WTC11 (cell line): Measurements from ENCODE around the gene SLC23A1. TPM values are rescaled to one million over a fixed set of nuclear protein-coding genes. Genes with fewer than 3 reads are reported as not detected.

Source experiments
- ATAC-seq: fragments of 200-7000 bp; cut with Tn5 transposase; 2 replicates; pipeline ENCODE4 v1.10.0; 2021; ENCODE audit warnings: mild to moderate bottlenecking, moderate library complexity
- CTCF ChIA-PET: fragments of 300-600 bp; sonication (Branson Sonifier 250); formaldehyde crosslinking; loops from one replicate; lab custom pipeline; 2021; ENCODE audit warnings: antibody characterized with exemption; lab: Charles Lee
- POLR2A ChIA-PET: fragments of 350-600 bp; sonication (Branson Sonifier 250); formaldehyde crosslinking; loops from one replicate; lab custom pipeline; 2021; ENCODE audit warnings: antibody characterized with exemption; lab: Charles Lee
- DNase-seq: peaks from one replicate; pipeline ENCODE4 v3.0.0; 2021; ENCODE audit warnings: low spot score
- H3K27ac Mint-ChIP-seq: 2 replicates; pipeline ENCODE4 v1.8.0; 2021; ENCODE audit warnings: mixed read lengths
- H3K27me3 Mint-ChIP-seq: 2 replicates; pipeline ENCODE4 v1.8.0; 2021; ENCODE audit warnings: low read depth, mild to moderate bottlenecking, moderate library complexity, mixed read lengths
- H3K36me3 Mint-ChIP-seq: 2 replicates; pipeline ENCODE4 v1.8.0; 2021; ENCODE audit warnings: mixed read lengths
- H3K4me1 Mint-ChIP-seq: 2 replicates; pipeline ENCODE4 v1.8.0; 2022; ENCODE audit warnings: mixed read lengths
- H3K4me3 Mint-ChIP-seq: 2 replicates; pipeline ENCODE4 v1.8.0; 2021; ENCODE audit warnings: mild to moderate bottlenecking, moderate library complexity, mixed read lengths
- H3K9me3 Mint-ChIP-seq: 2 replicates; pipeline ENCODE4 v1.8.0; 2021; ENCODE audit warnings: mixed read lengths
- CREB1 ChIP-seq: sonication (generic); formaldehyde crosslinking; IDR thresholded peaks from 2 replicates; pipeline ENCODE4 v1.8.0; 2023; ENCODE audit warnings: mild to moderate bottlenecking, missing genetic modification reagents
- CREM ChIP-seq: sonication (generic); formaldehyde crosslinking; IDR thresholded peaks from 2 replicates; pipeline ENCODE4 v1.8.1; 2022; ENCODE audit warnings: mild to moderate bottlenecking, missing genetic modification reagents, moderate library complexity
- ESRRA ChIP-seq: sonication (generic); formaldehyde crosslinking; IDR thresholded peaks from 2 replicates; pipeline ENCODE4 v1.8.1; 2022; ENCODE audit warnings: mild to moderate bottlenecking, missing genetic modification reagents, borderline replicate concordance
- NR2C2 ChIP-seq: sonication (generic); formaldehyde crosslinking; IDR thresholded peaks from 2 replicates; pipeline ENCODE4 v1.8.0; 2022; ENCODE audit warnings: mild to moderate bottlenecking, missing genetic modification reagents
- ZNF263 ChIP-seq: sonication (generic); formaldehyde crosslinking; IDR thresholded peaks from 2 replicates; pipeline ENCODE4 v1.8.1; 2022; ENCODE audit warnings: low read depth, mild to moderate bottlenecking, moderate library complexity, missing genetic modification reagents
- ZNF317 ChIP-seq: sonication (generic); formaldehyde crosslinking; IDR thresholded peaks from 2 replicates; pipeline ENCODE4 v1.8.1; 2023; ENCODE audit warnings: low read depth, mild to moderate bottlenecking, moderate library complexity, missing genetic modification reagents, borderline replicate concordance
- ZNF396 ChIP-seq: fragments of 250-450 bp; sonication (Bioruptor Pico); IDR thresholded peaks from 2 replicates; pipeline ENCODE4 v1.8.0; 2021; ENCODE audit warnings: mild to moderate bottlenecking, moderate library complexity, borderline replicate concordance
- total RNA-seq: library from RNA; stranded (reverse); gene quantifications from 3 replicates; pipeline ENCODE4 v1.2.3, GENCODE V29; 2021
- TF ChIP-seq, protein P1 (sequence below): sonication (generic); formaldehyde crosslinking; IDR thresholded peaks from 2 replicates; pipeline ENCODE4 v1.8.0; 2023; ENCODE audit warnings: missing genetic modification reagents
- TF ChIP-seq, protein P2 (sequence below): sonication (generic); formaldehyde crosslinking; IDR thresholded peaks from 2 replicates; pipeline ENCODE4 v1.8.0; 2023; ENCODE audit warnings: missing genetic modification reagents, mild to moderate bottlenecking, borderline replicate concordance
- TF ChIP-seq, protein P3 (sequence below): sonication (generic); formaldehyde crosslinking; IDR thresholded peaks from 2 replicates; pipeline ENCODE4 v1.8.1; 2023; ENCODE audit warnings: mild to moderate bottlenecking, missing genetic modification reagents, moderate library complexity
- TF ChIP-seq, protein P4 (sequence below): fragments of 200-600 bp; IDR thresholded peaks from 2 replicates; pipeline ENCODE4 v1.8.0; 2022; ENCODE audit warnings: antibody characterized with exemption
- TF ChIP-seq, protein P5 (sequence below): sonication (generic); formaldehyde crosslinking; IDR thresholded peaks from 2 replicates; pipeline ENCODE4 v1.8.1; 2022; ENCODE audit warnings: low read depth, missing genetic modification reagents, borderline replicate concordance
- TF ChIP-seq, protein P6 (sequence below): sonication (generic); formaldehyde crosslinking; IDR thresholded peaks from 2 replicates; pipeline ENCODE4 v1.8.1; 2023; ENCODE audit warnings: mild to moderate bottlenecking, missing genetic modification reagents, moderate library complexity
- TF ChIP-seq, protein P7 (sequence below): sonication (generic); formaldehyde crosslinking; IDR thresholded peaks from 2 replicates; pipeline ENCODE4 v1.8.1; 2023; ENCODE audit warnings: mild to moderate bottlenecking, missing genetic modification reagents, borderline replicate concordance
- TF ChIP-seq, protein P8 (sequence below): sonication (generic); formaldehyde crosslinking; IDR thresholded peaks from 2 replicates; pipeline ENCODE4 v1.8.1; 2023; ENCODE audit warnings: mild to moderate bottlenecking, moderate library complexity, missing genetic modification reagents

SLC23A1 gene
- total RNA-seq, 1 experiment from 2014 or later = not detected

DNA sequence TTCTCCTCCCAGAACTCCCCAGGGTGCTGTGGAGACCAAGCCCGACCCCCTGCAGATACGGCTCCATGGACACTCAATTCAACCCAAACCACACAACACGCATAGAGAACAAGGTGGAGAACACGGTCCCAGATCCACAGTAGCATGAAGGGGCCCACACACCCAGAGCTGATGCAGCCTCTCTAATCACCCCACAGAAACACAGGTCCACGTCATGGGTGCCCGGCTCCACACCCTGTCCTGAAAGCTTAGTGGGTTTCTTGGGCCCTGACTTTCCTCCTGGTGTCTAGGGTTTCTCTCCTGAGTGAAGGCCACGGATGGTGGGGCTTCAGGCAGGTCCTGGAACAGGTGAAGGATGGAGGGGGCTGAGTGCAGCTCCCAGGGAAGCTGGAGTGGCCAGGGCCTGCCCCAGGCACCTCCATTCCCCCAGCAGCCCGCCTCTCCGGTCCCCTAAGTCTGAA, 1.5 kb upstream of the SLC23A1 start (continued):
- TF ChIP-seq, protein P1, sequence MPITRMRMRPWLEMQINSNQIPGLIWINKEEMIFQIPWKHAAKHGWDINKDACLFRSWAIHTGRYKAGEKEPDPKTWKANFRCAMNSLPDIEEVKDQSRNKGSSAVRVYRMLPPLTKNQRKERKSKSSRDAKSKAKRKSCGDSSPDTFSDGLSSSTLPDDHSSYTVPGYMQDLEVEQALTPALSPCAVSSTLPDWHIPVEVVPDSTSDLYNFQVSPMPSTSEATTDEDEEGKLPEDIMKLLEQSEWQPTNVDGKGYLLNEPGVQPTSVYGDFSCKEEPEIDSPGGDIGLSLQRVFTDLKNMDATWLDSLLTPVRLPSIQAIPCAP (CRISPR knock-in tag) = no peak
- TF ChIP-seq, protein P2, sequence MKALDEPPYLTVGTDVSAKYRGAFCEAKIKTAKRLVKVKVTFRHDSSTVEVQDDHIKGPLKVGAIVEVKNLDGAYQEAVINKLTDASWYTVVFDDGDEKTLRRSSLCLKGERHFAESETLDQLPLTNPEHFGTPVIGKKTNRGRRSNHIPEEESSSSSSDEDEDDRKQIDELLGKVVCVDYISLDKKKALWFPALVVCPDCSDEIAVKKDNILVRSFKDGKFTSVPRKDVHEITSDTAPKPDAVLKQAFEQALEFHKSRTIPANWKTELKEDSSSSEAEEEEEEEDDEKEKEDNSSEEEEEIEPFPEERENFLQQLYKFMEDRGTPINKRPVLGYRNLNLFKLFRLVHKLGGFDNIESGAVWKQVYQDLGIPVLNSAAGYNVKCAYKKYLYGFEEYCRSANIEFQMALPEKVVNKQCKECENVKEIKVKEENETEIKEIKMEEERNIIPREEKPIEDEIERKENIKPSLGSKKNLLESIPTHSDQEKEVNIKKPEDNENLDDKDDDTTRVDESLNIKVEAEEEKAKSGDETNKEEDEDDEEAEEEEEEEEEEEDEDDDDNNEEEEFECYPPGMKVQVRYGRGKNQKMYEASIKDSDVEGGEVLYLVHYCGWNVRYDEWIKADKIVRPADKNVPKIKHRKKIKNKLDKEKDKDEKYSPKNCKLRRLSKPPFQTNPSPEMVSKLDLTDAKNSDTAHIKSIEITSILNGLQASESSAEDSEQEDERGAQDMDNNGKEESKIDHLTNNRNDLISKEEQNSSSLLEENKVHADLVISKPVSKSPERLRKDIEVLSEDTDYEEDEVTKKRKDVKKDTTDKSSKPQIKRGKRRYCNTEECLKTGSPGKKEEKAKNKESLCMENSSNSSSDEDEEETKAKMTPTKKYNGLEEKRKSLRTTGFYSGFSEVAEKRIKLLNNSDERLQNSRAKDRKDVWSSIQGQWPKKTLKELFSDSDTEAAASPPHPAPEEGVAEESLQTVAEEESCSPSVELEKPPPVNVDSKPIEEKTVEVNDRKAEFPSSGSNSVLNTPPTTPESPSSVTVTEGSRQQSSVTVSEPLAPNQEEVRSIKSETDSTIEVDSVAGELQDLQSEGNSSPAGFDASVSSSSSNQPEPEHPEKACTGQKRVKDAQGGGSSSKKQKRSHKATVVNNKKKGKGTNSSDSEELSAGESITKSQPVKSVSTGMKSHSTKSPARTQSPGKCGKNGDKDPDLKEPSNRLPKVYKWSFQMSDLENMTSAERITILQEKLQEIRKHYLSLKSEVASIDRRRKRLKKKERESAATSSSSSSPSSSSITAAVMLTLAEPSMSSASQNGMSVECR (CRISPR knock-in tag) = no peak
- TF ChIP-seq CREM = no peak
- TF ChIP-seq ZNF396 = no peak
- TF ChIP-seq ESRRA (CRISPR knock-in tag) = no peak
- TF ChIP-seq NR2C2 (CRISPR knock-in tag) = no peak
- TF ChIP-seq CREB1 = no peak
- TF ChIP-seq, protein P3, sequence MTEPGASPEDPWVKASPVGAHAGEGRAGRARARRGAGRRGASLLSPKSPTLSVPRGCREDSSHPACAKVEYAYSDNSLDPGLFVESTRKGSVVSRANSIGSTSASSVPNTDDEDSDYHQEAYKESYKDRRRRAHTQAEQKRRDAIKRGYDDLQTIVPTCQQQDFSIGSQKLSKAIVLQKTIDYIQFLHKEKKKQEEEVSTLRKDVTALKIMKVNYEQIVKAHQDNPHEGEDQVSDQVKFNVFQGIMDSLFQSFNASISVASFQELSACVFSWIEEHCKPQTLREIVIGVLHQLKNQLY (CRISPR knock-in tag) = no peak
- TF ChIP-seq, protein P4, sequence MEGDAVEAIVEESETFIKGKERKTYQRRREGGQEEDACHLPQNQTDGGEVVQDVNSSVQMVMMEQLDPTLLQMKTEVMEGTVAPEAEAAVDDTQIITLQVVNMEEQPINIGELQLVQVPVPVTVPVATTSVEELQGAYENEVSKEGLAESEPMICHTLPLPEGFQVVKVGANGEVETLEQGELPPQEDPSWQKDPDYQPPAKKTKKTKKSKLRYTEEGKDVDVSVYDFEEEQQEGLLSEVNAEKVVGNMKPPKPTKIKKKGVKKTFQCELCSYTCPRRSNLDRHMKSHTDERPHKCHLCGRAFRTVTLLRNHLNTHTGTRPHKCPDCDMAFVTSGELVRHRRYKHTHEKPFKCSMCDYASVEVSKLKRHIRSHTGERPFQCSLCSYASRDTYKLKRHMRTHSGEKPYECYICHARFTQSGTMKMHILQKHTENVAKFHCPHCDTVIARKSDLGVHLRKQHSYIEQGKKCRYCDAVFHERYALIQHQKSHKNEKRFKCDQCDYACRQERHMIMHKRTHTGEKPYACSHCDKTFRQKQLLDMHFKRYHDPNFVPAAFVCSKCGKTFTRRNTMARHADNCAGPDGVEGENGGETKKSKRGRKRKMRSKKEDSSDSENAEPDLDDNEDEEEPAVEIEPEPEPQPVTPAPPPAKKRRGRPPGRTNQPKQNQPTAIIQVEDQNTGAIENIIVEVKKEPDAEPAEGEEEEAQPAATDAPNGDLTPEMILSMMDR = no peak
- TF ChIP-seq, protein P5, sequence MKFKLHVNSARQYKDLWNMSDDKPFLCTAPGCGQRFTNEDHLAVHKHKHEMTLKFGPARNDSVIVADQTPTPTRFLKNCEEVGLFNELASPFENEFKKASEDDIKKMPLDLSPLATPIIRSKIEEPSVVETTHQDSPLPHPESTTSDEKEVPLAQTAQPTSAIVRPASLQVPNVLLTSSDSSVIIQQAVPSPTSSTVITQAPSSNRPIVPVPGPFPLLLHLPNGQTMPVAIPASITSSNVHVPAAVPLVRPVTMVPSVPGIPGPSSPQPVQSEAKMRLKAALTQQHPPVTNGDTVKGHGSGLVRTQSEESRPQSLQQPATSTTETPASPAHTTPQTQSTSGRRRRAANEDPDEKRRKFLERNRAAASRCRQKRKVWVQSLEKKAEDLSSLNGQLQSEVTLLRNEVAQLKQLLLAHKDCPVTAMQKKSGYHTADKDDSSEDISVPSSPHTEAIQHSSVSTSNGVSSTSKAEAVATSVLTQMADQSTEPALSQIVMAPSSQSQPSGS = no peak
- TF ChIP-seq, protein P6, sequence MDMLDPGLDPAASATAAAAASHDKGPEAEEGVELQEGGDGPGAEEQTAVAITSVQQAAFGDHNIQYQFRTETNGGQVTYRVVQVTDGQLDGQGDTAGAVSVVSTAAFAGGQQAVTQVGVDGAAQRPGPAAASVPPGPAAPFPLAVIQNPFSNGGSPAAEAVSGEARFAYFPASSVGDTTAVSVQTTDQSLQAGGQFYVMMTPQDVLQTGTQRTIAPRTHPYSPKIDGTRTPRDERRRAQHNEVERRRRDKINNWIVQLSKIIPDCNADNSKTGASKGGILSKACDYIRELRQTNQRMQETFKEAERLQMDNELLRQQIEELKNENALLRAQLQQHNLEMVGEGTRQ = no peak

DNA sequence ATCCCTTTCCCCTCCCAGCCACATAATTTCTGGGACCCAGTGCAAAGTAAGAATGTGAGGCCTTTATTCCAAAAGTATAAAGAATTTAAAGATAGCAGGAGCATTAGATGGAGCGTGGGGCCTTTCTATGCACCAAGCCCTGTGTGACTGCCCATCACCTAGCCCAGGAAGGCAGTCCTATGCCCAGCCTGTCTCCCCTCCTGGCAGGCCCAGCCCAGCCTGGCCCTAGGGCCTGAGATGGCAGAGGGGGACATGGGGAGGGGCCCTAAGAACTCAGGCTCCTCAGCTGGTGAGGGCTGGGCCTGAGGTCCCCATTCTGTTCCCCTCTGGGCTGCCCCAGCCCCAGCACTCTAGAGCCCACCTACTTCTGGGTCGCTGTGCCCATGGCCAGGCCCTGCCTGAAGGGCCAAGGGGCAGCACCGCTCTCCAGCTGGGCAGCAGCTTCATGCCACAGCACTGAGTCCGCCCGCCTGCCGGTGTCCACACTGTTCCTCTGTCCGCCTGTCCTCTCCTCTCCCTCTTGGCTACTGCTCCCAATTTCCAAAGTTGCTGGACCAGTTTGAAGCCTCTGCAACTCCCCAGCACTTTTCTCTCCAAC, 995 bp upstream of the SLC23A1 start:
- ATAC-seq (no peak), DNase-seq (no peak)
- no peaks in the 10 kb centered on the region for H3K9me3 Mint-ChIP-seq
- H3K27me3 Mint-ChIP-seq = peaks cover 8% of the 10 kb centered on the region; the same call in 1 of the 2 replicates
- peaks cover 21% of the 10 kb centered on the region for H3K4me1 Mint-ChIP-seq
- POLR2A ChIA-PET = no interaction called here
- H3K27ac Mint-ChIP-seq = no peak overlapping the region
- CTCF ChIA-PET = no interaction called here
- H3K36me3 Mint-ChIP-seq = no peaks in the 10 kb centered on the region
- no peak overlapping the region for H3K4me3 Mint-ChIP-seq
- TF ChIP-seq ZNF317 (no peak), ZNF263 (CRISPR knock-in tag) (no peak)
- TF ChIP-seq, protein P4 = no peak
- TF ChIP-seq, protein P7, sequence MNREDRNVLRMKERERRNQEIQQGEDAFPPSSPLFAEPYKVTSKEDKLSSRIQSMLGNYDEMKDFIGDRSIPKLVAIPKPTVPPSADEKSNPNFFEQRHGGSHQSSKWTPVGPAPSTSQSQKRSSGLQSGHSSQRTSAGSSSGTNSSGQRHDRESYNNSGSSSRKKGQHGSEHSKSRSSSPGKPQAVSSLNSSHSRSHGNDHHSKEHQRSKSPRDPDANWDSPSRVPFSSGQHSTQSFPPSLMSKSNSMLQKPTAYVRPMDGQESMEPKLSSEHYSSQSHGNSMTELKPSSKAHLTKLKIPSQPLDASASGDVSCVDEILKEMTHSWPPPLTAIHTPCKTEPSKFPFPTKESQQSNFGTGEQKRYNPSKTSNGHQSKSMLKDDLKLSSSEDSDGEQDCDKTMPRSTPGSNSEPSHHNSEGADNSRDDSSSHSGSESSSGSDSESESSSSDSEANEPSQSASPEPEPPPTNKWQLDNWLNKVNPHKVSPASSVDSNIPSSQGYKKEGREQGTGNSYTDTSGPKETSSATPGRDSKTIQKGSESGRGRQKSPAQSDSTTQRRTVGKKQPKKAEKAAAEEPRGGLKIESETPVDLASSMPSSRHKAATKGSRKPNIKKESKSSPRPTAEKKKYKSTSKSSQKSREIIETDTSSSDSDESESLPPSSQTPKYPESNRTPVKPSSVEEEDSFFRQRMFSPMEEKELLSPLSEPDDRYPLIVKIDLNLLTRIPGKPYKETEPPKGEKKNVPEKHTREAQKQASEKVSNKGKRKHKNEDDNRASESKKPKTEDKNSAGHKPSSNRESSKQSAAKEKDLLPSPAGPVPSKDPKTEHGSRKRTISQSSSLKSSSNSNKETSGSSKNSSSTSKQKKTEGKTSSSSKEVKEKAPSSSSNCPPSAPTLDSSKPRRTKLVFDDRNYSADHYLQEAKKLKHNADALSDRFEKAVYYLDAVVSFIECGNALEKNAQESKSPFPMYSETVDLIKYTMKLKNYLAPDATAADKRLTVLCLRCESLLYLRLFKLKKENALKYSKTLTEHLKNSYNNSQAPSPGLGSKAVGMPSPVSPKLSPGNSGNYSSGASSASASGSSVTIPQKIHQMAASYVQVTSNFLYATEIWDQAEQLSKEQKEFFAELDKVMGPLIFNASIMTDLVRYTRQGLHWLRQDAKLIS = no peak
- TF ChIP-seq, protein P8, sequence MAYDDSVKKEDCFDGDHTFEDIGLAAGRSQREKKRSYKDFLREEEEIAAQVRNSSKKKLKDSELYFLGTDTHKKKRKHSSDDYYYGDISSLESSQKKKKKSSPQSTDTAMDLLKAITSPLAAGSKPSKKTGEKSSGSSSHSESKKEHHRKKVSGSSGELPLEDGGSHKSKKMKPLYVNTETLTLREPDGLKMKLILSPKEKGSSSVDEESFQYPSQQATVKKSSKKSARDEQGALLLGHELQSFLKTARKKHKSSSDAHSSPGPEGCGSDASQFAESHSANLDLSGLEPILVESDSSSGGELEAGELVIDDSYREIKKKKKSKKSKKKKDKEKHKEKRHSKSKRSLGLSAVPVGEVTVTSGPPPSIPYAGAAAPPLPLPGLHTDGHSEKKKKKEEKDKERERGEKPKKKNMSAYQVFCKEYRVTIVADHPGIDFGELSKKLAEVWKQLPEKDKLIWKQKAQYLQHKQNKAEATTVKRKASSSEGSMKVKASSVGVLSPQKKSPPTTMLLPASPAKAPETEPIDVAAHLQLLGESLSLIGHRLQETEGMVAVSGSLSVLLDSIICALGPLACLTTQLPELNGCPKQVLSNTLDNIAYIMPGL (CRISPR knock-in tag) = no peak
